ENCODE results near the gene SHC3. TPM values are rescaled to one million over a fixed set of nuclear protein-coding genes. Genes with fewer than 3 reads are reported as not detected.

The SHC3 gene
- total RNA-seq, 2 experiments from 2014 or later, result not detected

DNA sequence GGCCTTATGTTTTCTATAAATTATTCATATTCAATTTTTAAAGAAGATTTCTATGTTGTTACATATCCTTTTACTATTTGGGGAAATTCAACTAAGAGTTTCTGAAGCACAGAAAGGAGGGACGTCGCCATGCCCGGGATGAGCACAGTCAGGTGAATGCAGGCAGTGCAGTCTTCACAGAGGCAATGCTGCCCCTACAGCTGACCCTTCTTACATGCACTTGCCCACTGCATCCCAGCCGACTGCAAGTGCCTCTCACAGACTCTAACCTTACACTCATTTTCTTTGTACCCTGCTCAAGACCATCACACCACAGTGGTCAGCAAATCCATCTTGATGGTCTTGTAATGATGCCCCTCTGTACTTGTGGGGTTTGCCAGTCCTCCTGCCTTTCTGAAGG, 73.8 kb downstream of the SHC3 start:
- Histone ChIP-seq H3K4me3 (ENCODE audit: low read length) (no peak overlapping the region), H3K4me1 (ENCODE audit: insufficient read depth, low read length) (no peaks in the 10 kb centered on the region), H3K36me3 (ENCODE audit: insufficient read depth, low read length) (no peaks in the 10 kb centered on the region), H3K27ac (ENCODE audit: low read depth in 1 of 2, low read length in 2 of 2) (no peak overlapping the region), H3K27me3 (ENCODE audit: control insufficient read depth in 1 of 2, insufficient read depth in 2 of 2, low read length in 2 of 2) (peaks cover 0 to 3% of the 10 kb centered on the region in 2 experiments), H3K9me3 (ENCODE audit: control insufficient read depth in 1 of 2, insufficient read depth in 1 of 2, low read length in 2 of 2) (peaks cover 0 to 5% of the 10 kb centered on the region in 2 experiments)
- H3K9me3 Mint-ChIP-seq, result no peaks in the 10 kb centered on the region
- intact Hi-C loops (cut with DNase I, micrococcal nuclease), result no loop called here
- H3K27me3 Mint-ChIP-seq, result peaks cover 32% of the 10 kb centered on the region
- H3K4me3 Mint-ChIP-seq, result no peak overlapping the region
- ChIA-PET POLR2A (no interaction called here), CTCF (no interaction called here)
- no peak overlapping the region for H3K27ac Mint-ChIP-seq
- no peak for DNase-seq
- TF ChIP-seq, protein P1, sequence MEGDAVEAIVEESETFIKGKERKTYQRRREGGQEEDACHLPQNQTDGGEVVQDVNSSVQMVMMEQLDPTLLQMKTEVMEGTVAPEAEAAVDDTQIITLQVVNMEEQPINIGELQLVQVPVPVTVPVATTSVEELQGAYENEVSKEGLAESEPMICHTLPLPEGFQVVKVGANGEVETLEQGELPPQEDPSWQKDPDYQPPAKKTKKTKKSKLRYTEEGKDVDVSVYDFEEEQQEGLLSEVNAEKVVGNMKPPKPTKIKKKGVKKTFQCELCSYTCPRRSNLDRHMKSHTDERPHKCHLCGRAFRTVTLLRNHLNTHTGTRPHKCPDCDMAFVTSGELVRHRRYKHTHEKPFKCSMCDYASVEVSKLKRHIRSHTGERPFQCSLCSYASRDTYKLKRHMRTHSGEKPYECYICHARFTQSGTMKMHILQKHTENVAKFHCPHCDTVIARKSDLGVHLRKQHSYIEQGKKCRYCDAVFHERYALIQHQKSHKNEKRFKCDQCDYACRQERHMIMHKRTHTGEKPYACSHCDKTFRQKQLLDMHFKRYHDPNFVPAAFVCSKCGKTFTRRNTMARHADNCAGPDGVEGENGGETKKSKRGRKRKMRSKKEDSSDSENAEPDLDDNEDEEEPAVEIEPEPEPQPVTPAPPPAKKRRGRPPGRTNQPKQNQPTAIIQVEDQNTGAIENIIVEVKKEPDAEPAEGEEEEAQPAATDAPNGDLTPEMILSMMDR (IDR thresholded peaks at IDR 0.05), result no peak
- H3K4me1 Mint-ChIP-seq (ENCODE audit: low read depth), result no peaks in the 10 kb centered on the region
- no peaks in the 10 kb centered on the region for H3K36me3 Mint-ChIP-seq (ENCODE audit: low read depth)
- ATAC-seq (ENCODE audit: poor library complexity), result no peak

DNA sequence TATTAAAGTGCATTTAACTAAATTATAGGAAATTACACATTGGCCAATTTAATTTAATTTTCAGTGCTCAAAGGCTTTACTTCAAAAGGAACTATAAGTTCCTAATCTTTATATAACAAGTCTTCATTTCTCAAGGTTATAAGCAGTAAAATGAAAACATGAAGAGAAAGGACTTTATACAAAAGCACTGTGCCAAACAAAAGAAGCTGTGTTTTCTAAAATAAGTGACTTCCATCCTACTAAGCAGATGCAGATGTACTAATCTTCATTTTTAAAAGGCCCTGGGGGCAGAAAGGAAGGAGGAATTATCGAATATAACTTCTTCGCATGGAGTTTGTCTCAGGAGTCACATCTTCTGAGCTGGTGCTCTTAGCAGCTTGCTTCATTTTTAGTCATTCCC, 81.4 kb downstream of the SHC3 start:
- intact Hi-C loops (cut with DNase I, micrococcal nuclease), result no loop called here
- H3K36me3 Mint-ChIP-seq (ENCODE audit: low read depth), result no peaks in the 10 kb centered on the region
- no peaks in the 10 kb centered on the region for H3K36me3 ChIP-seq (ENCODE audit: insufficient read depth, low read length)
- H3K4me3 ChIP-seq (ENCODE audit: low read length), result no peak overlapping the region
- no peaks in the 10 kb centered on the region for H3K27me3 ChIP-seq (ENCODE audit: control insufficient read depth in 1 of 2, insufficient read depth in 2 of 2, low read length in 2 of 2)
- ATAC-seq (ENCODE audit: poor library complexity), result no peak
- no peak for DNase-seq
- TF ChIP-seq, protein P1 (IDR thresholded peaks at IDR 0.05), result no peak
- H3K27ac ChIP-seq (ENCODE audit: low read depth in 1 of 2, low read length in 2 of 2), result no peak overlapping the region
- H3K4me1 Mint-ChIP-seq (ENCODE audit: low read depth), result no peaks in the 10 kb centered on the region
- CTCF ChIA-PET, result no interaction called here
- no peaks in the 10 kb centered on the region for H3K9me3 ChIP-seq (ENCODE audit: control insufficient read depth in 1 of 2, insufficient read depth in 1 of 2, low read length in 2 of 2)
- no peak overlapping the region for H3K4me3 Mint-ChIP-seq
- POLR2A ChIA-PET, result no interaction called here
- no peaks in the 10 kb centered on the region for H3K9me3 Mint-ChIP-seq
- H3K27ac Mint-ChIP-seq, result no peak overlapping the region
- no peaks in the 10 kb centered on the region for H3K4me1 ChIP-seq (ENCODE audit: insufficient read depth, low read length)
- peaks cover 15% of the 10 kb centered on the region for H3K27me3 Mint-ChIP-seq

DNA sequence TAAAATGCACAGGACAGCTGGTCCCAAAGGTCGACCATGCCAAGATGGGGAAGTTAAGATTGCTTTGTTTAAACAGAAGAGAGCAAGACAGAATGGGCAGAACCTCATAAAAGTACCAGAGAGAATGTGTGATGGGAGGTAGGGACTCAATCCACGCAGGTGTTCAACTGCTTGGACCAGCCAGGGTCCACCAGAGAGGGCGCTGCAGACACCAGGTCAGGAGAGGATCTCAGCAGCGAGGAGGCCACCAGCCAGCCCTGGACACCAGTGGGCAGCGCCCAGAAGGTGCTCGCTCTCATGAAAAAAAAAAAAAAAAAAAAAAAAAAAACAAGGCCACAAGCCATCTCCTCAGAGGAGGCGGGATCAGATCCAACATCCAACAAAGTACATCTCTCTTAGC, 81.8 kb downstream of the SHC3 start:
- H3K4me1 ChIP-seq (ENCODE audit: insufficient read depth, low read length), result no peaks in the 10 kb centered on the region
- Mint-ChIP-seq H3K27ac (no peak overlapping the region), H3K4me3 (no peak overlapping the region), H3K36me3 (ENCODE audit: low read depth) (no peaks in the 10 kb centered on the region), H3K9me3 (no peaks in the 10 kb centered on the region), H3K4me1 (ENCODE audit: low read depth) (no peaks in the 10 kb centered on the region), H3K27me3 (peaks cover 13% of the 10 kb centered on the region)
- H3K9me3 ChIP-seq (ENCODE audit: control insufficient read depth in 1 of 2, insufficient read depth in 1 of 2, low read length in 2 of 2), result no peaks in the 10 kb centered on the region
- intact Hi-C loops (cut with DNase I, micrococcal nuclease), result no loop called here
- ChIA-PET CTCF (no interaction called here), POLR2A (no interaction called here)
- H3K27ac ChIP-seq (ENCODE audit: low read depth in 1 of 2, low read length in 2 of 2), result no peak overlapping the region
- TF ChIP-seq, protein P1 (IDR thresholded peaks at IDR 0.05), result no peak
- peak in 1 of 14 experiments; percentile 10 for DNase-seq
- no peaks in the 10 kb centered on the region for H3K36me3 ChIP-seq (ENCODE audit: insufficient read depth, low read length)
- H3K27me3 ChIP-seq (ENCODE audit: control insufficient read depth in 1 of 2, insufficient read depth in 2 of 2, low read length in 2 of 2), result no peaks in the 10 kb centered on the region
- no peak overlapping the region for H3K4me3 ChIP-seq (ENCODE audit: low read length)
- ATAC-seq (ENCODE audit: poor library complexity), result no peak

Data from CD4-positive, alpha-beta T cell (primary cell).